ENCODE results near the gene PRR19.

PRR19 gene

GRCh38 chr19:42284591-42285341 is 17.2 kb upstream of the PRR19 start:
- no peak for TF ChIP-seq CEBPB (IDR thresholded peaks at IDR 0.05)
- TF ChIP-seq ZBTB7A (IDR thresholded peaks at IDR 0.05; ENCODE audit: low read depth), result no peak
- no peak for TF ChIP-seq TAF1 (IDR thresholded peaks at IDR 0.05; ENCODE audit: low read depth)
- TF ChIP-seq MAX (IDR thresholded peaks at IDR 0.05), result no peak
- TF ChIP-seq FOXM1 (IDR thresholded peaks at IDR 0.05; ENCODE audit: borderline replicate concordance, low read depth), result no peak
- TF ChIP-seq CREB1 (IDR thresholded peaks at IDR 0.05; ENCODE audit: low read depth), result no peak

DNA sequence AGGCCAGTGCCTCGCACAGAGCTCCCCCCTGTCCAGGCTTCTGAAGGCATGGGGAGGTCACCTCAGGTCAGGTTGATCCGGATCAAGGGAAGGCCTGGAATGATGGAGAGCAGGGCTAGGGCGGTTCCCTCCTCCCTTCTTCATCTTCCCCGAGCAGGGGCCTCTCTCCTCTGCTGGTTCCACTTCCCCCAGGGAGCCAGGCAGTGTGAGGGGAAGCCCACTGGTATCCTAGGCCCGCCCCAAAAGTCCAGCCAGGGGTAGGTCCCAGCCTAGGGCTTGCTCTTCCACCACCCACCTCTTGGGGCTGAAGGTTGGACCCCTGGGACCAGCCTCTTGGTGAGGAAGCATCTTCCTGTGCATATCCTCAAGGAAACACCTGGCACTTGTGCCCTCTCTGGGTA is 16.4 kb upstream of the PRR19 start:
- no peak for TF ChIP-seq USF1 (IDR thresholded peaks at IDR 0.05)
- no peak for TF ChIP-seq MAX (IDR thresholded peaks at IDR 0.05)
- TF ChIP-seq RAD21 (IDR thresholded peaks at IDR 0.05; ENCODE audit: low read depth), result no peak
- TF ChIP-seq TEAD4 (IDR thresholded peaks at IDR 0.05), result no peak
- no peak for TF ChIP-seq CREB1 (IDR thresholded peaks at IDR 0.05; ENCODE audit: low read depth)
- TF ChIP-seq EP300 (IDR thresholded peaks at IDR 0.05; ENCODE audit: borderline replicate concordance), result no peak
- TF ChIP-seq EGR1 (IDR thresholded peaks at IDR 0.05), result no peak
- no peak for TF ChIP-seq YY1 (IDR thresholded peaks at IDR 0.05; ENCODE audit: low read depth)
- TF ChIP-seq TCF12 (IDR thresholded peaks at IDR 0.05; ENCODE audit: low read depth), result no peak
- no peak for TF ChIP-seq FOXM1 (IDR thresholded peaks at IDR 0.05; ENCODE audit: borderline replicate concordance, low read depth)
- TF ChIP-seq CEBPB (IDR thresholded peaks at IDR 0.05), result no peak
- TF ChIP-seq NFIC (IDR thresholded peaks at IDR 0.05), result no peak
- no peak for TF ChIP-seq ZBTB7A (IDR thresholded peaks at IDR 0.05; ENCODE audit: low read depth)
- no peak for TF ChIP-seq REST (IDR thresholded peaks at IDR 0.05; ENCODE audit: low read depth)
- TF ChIP-seq TAF1 (IDR thresholded peaks at IDR 0.05; ENCODE audit: low read depth), result no peak

DNA sequence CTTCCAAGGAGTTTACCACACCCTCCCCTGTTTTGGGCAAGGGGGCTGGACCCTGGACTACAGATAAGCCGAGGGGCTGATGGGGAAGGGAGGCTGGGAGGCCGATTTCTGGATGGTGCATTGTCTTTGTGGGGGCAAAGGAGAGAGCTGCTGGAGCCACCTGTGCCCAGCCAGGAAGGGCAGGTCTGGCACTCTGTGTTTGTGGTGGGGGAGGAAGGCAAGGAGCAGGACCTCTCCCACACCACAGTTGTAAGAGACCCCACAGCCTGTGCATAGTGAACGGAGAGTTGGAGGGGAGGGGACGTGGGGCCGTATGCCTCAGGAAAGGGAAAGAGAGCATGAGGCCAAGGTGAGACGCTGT is 16.0 kb upstream of the PRR19 start:
- TF ChIP-seq FOXM1 (IDR thresholded peaks at IDR 0.05; ENCODE audit: borderline replicate concordance, low read depth), result no peak
- no peak for TF ChIP-seq REST (IDR thresholded peaks at IDR 0.05; ENCODE audit: low read depth)
- no peak for TF ChIP-seq TCF12 (IDR thresholded peaks at IDR 0.05; ENCODE audit: low read depth)
- no peak for TF ChIP-seq ZBTB7A (IDR thresholded peaks at IDR 0.05; ENCODE audit: low read depth)
- no peak for TF ChIP-seq TEAD4 (IDR thresholded peaks at IDR 0.05)
- TF ChIP-seq RAD21 (IDR thresholded peaks at IDR 0.05; ENCODE audit: low read depth), result no peak
- TF ChIP-seq EP300 (IDR thresholded peaks at IDR 0.05; ENCODE audit: borderline replicate concordance), result no peak
- TF ChIP-seq EGR1 (IDR thresholded peaks at IDR 0.05), result no peak
- TF ChIP-seq MAX (IDR thresholded peaks at IDR 0.05), result no peak
- TF ChIP-seq NFIC (IDR thresholded peaks at IDR 0.05), result no peak
- TF ChIP-seq TAF1 (IDR thresholded peaks at IDR 0.05; ENCODE audit: low read depth), result no peak
- no peak for TF ChIP-seq YY1 (IDR thresholded peaks at IDR 0.05; ENCODE audit: low read depth)
- TF ChIP-seq CREB1 (IDR thresholded peaks at IDR 0.05; ENCODE audit: low read depth), result no peak
- no peak for TF ChIP-seq USF1 (IDR thresholded peaks at IDR 0.05)
- no peak for TF ChIP-seq CEBPB (IDR thresholded peaks at IDR 0.05)

GRCh38 chr19:42286349-42287016 is 15.4 kb upstream of the PRR19 start:
- no peak for TF ChIP-seq ZBTB7A (IDR thresholded peaks at IDR 0.05; ENCODE audit: low read depth)
- no peak for TF ChIP-seq YY1 (IDR thresholded peaks at IDR 0.05; ENCODE audit: low read depth)
- peak; percentile 52; the same call in 1 of the 2 replicates for TF ChIP-seq NFIC (IDR thresholded peaks at IDR 0.05)
- no peak for TF ChIP-seq EP300 (IDR thresholded peaks at IDR 0.05; ENCODE audit: borderline replicate concordance)

- no peak for TF ChIP-seq TEAD4 (IDR thresholded peaks at IDR 0.05)
- no peak for TF ChIP-seq CEBPB (IDR thresholded peaks at IDR 0.05)
- no peak for TF ChIP-seq TAF1 (IDR thresholded peaks at IDR 0.05; ENCODE audit: low read depth)
- TF ChIP-seq YY1 (IDR thresholded peaks at IDR 0.05; ENCODE audit: low read depth), result no peak
- no peak for TF ChIP-seq EP300 (IDR thresholded peaks at IDR 0.05; ENCODE audit: borderline replicate concordance)
- TF ChIP-seq RAD21 (IDR thresholded peaks at IDR 0.05; ENCODE audit: low read depth), result no peak
- no peak for TF ChIP-seq USF1 (IDR thresholded peaks at IDR 0.05)
- no peak for TF ChIP-seq REST (IDR thresholded peaks at IDR 0.05; ENCODE audit: low read depth)
- no peak for TF ChIP-seq TCF12 (IDR thresholded peaks at IDR 0.05; ENCODE audit: low read depth)
- no peak for TF ChIP-seq EGR1 (IDR thresholded peaks at IDR 0.05)
- TF ChIP-seq NFIC (IDR thresholded peaks at IDR 0.05), result no peak
- no peak for TF ChIP-seq MAX (IDR thresholded peaks at IDR 0.05)
- no peak for TF ChIP-seq FOXM1 (IDR thresholded peaks at IDR 0.05; ENCODE audit: borderline replicate concordance, low read depth)
Observed at GRCh38 chr19:42287017-42287826, 14.7 kb upstream of the PRR19 start.
